HFF-Myc (cell line): ENCODE data around the gene ARPC2.

Experiments used
- DNase-seq: peaks from one replicate; pipeline ENCODE4 v3.0.0-alpha.2; 2011; ENCODE audit warnings: low read depth; ENCODE audit errors: extremely low read depth
- H3K4me3 ChIP-seq: replicated peaks from 2 replicates; pipeline ENCODE4 v1.5.1; 2011; ENCODE audit warnings: low read depth, mild to moderate bottlenecking, control low read depth, low read length
- TF ChIP-seq, protein P1 (sequence below): IDR thresholded peaks from 2 replicates; pipeline ENCODE4 v1.5.1; 2012; ENCODE audit warnings: mild to moderate bottlenecking, low read depth, low read length, control low read depth; ENCODE audit errors: missing control alignments

Gene ARPC2

GRCh38 chr2:218249691-218250090 is 32.7 kb downstream of the ARPC2 start:
- TF ChIP-seq, protein P1, sequence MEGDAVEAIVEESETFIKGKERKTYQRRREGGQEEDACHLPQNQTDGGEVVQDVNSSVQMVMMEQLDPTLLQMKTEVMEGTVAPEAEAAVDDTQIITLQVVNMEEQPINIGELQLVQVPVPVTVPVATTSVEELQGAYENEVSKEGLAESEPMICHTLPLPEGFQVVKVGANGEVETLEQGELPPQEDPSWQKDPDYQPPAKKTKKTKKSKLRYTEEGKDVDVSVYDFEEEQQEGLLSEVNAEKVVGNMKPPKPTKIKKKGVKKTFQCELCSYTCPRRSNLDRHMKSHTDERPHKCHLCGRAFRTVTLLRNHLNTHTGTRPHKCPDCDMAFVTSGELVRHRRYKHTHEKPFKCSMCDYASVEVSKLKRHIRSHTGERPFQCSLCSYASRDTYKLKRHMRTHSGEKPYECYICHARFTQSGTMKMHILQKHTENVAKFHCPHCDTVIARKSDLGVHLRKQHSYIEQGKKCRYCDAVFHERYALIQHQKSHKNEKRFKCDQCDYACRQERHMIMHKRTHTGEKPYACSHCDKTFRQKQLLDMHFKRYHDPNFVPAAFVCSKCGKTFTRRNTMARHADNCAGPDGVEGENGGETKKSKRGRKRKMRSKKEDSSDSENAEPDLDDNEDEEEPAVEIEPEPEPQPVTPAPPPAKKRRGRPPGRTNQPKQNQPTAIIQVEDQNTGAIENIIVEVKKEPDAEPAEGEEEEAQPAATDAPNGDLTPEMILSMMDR, result no peak
- H3K4me3 ChIP-seq, result no peak overlapping the region
- DNase-seq, result no peak

- H3K4me3 ChIP-seq, result no peak overlapping the region
- TF ChIP-seq, protein P1, result no peak
- no peak for DNase-seq
Observed at GRCh38 chr2:218252509-218253231, 35.7 kb downstream of the ARPC2 start.

- TF ChIP-seq, protein P1, result no peak
- H3K4me3 ChIP-seq, result no peak overlapping the region
Observed at GRCh38 chr2:218253232-218253625, 36.2 kb downstream of the ARPC2 start.

GRCh38 chr2:218255446-218255845 is 38.5 kb downstream of the ARPC2 start:
- TF ChIP-seq, protein P1, result no peak
- no peak for DNase-seq
- no peak overlapping the region for H3K4me3 ChIP-seq

More at GRCh38 chr2:218253232-218253625, 36.2 kb downstream of the ARPC2 start:
- DNase-seq, result no peak

- DNase-seq, result no peak
- TF ChIP-seq, protein P1, result no peak
- H3K4me3 ChIP-seq, result no peak overlapping the region
Observed at GRCh38 chr2:218256612-218257350, 39.8 kb downstream of the ARPC2 start.

DNA sequence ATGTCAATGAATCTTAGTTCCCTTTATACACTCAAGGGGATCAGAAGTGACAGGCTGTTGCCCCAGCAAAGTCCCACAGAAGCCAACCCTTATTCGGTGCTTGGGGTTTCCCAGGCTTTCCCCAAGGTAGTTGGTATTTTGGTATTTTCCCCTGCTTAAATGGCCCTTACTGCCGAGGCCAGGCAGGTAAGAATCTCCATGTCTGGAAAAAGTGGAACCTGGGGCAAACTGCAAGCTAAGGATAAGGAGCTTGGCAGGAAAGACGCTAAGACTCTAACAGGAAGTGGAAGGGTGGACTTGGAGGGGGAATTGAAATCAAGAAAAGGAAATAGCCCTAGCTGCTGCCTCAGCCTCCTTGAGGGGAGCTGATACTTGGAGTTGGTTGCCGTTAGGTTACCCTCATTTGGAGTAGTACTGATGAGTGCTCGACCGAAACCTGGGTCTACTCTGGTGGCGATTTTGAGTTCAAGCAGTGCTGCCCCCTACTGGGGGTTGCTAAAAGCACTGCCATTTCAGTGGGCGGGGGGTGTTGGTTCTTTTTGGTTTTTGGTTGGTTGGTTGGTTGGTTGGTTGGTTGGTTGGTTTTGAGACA is 40.5 kb downstream of the ARPC2 start:
- TF ChIP-seq, protein P1, result peak; percentile 81
- H3K4me3 ChIP-seq, result no peak overlapping the region
- DNase-seq, result no peak
